Mesodermal cell (in vitro differentiated cells): ENCODE data around the gene FARP1.

Source experiments
- H3K27ac ChIP-seq: 2 replicates; pipeline ENCODE4 v1.7.0; 2013; ENCODE audit warnings: mild to moderate bottlenecking, low read depth, low read length, moderate library complexity; ENCODE audit not compliant: severe bottlenecking
- H3K36me3 ChIP-seq: 2 replicates; pipeline ENCODE4 v1.7.1; 2013; ENCODE audit warnings: mild to moderate bottlenecking, low read length, moderate library complexity; ENCODE audit not compliant: control insufficient read depth, insufficient read depth
- H3K4me1 ChIP-seq: one replicate; pipeline ENCODE4 v1.7.1; 2013; ENCODE audit warnings: mild to moderate bottlenecking, low read length; ENCODE audit not compliant: insufficient read depth, control insufficient read depth, poor library complexity, severe bottlenecking
- H3K4me3 ChIP-seq: 2 replicates; pipeline ENCODE4 v1.7.0; 2013; ENCODE audit warnings: low read length, control low read depth, mild to moderate bottlenecking; ENCODE audit not compliant: insufficient read depth, poor library complexity, severe bottlenecking; ENCODE audit errors: extremely low read depth
- H3K9me3 ChIP-seq: 2 replicates; pipeline ENCODE4 v1.7.1; 2013; ENCODE audit warnings: mild to moderate bottlenecking, low read length, moderate library complexity; ENCODE audit not compliant: control insufficient read depth
- WGBS, 2 experiments: methylation state at CpG; one replicate each; pipeline ENCODE4 v1.1.5; 2013; ENCODE audit warnings: missing lambda C conversion rate in 2 of 2; ENCODE audit not compliant: insufficient coverage in 2 of 2; 5-methylcytosine and 5-hydroxymethylcytosine counted together

The FARP1 gene

DNA sequence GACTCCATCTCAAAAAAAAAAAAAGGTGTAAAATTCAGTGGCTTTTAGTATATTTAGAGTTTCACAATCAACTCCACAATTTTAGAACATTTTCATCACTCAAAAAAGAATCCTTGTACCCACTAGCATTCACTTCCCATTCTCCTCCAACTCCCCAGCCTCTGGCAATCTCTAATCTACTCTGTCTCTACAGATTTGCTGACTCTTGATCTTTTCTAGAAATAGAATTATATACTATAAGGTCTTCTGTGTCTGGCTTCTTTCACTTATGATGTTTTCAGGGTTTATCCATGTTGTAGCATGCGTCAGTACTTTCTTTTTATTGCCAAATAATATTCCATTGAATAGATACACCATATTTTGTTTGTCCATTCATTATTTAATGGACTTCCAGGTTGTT, 8.0 kb upstream of the FARP1 start:
- Histone ChIP-seq H3K27ac (no peak overlapping the region), H3K9me3 (no peaks in the 10 kb centered on the region), H3K4me1 (no peaks in the 10 kb centered on the region), H3K4me3 (no peak overlapping the region), H3K36me3 (no peaks in the 10 kb centered on the region)
- WGBS, 2 experiments = no CpG with 5 or more reads among the region's 1 CpG

DNA sequence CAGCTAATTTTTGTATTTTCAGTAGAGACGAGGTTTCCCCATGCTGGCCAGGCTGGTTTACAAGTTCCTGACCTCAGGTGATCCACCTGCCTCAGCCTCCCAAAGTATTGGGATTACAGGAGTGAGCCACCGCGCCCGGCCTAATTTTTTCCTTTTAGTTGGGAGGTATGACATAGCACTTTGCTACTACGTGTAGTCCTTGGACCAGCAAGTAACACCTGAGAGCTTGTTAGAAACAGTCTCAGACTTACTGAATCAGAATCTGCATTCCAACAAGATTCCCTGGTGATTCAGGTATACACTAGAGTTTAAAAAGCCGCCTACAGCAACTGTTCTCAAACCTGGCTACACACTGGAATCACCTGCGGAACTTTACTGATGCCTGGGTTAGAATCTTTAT, 1.8 kb upstream of the FARP1 start:
- 80 to 100% methylated on average over 4 of the region's 7 CpGs for WGBS, 2 experiments
- Histone ChIP-seq H3K9me3 (no peaks in the 10 kb centered on the region), H3K4me1 (peaks cover 23% of the 10 kb centered on the region), H3K27ac (no peak overlapping the region), H3K36me3 (no peaks in the 10 kb centered on the region), H3K4me3 (no peak overlapping the region)

DNA sequence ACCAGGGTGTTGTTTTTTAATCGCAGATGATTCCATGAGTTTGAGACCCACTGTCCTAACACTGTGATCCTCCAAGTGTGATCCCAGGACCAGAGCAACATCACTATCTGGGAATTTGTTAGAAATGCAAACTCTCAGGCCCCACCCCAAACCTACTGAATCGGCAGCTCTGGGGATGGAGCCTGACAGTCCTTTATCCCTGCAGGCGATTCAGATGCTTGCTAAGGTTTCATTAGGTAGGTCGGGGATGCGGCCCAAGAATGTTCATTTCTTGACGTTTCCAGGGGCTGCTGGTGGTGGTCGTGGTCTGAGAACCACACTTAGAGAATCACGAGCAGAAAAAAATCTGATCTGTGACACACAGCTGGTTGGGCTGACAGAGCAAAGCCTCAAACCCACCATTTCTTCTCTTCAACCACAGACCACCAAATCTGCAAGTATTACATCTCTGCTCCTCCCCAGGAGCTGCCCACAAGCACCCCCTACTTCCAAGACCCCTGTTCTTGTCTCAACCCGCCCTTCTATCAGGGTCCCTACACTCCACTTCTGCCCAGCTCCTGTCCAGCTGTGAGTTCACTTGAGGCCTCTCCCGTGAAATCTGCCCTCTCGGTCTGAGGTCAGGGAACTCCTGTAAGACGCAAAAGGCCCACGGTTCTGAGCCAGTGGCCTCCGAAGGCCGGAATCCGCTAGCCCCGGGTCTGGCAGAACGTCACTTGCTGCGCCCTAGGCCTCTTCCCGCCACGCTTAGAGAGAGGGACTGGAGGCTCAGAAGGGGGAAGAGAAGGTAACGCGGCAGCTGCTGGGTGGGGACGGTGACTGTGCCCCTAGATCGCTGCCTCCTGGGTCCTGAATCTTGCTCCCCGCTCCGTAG, 1.1 kb upstream of the FARP1 start:
- peak overlapping the region; percentile 41 for H3K4me3 ChIP-seq
- peaks cover 23% of the 10 kb centered on the region for H3K4me1 ChIP-seq
- 20 to 24% methylated on average over 18 to 26 of the region's 27 CpGs for WGBS, 2 experiments
- H3K27ac ChIP-seq = no peak overlapping the region
- H3K36me3 ChIP-seq = no peaks in the 10 kb centered on the region
- H3K9me3 ChIP-seq = no peaks in the 10 kb centered on the region

DNA sequence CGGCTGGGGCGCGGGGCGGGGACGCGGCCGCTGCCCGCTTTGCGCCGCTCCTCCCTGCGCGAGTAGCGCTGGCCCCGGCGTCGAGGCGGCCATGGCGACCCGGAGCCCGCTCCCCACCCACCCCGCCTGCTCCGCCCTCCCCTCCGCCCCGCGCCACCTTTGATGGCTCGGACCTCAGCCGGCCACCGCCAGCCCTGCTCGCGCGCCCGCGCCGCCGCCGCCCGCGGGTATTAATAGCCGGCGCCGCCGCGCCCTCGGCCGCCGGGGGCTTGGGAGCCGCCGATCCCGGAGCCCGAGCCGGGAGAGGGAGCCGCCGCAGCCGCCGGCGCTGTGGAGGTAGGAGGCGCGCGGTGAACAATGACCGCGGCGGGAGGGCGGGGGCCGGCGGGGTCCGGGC, 261 bp downstream of the FARP1 start:
- H3K4me3 ChIP-seq = peak overlapping the region; percentile 66
- peaks cover 2% of the 10 kb centered on the region for H3K36me3 ChIP-seq
- 0% methylated on average over 35 to 46 of the region's 66 CpGs for WGBS, 2 experiments
- no peak overlapping the region for H3K27ac ChIP-seq
- no peaks in the 10 kb centered on the region for H3K9me3 ChIP-seq
- peaks cover 23% of the 10 kb centered on the region for H3K4me1 ChIP-seq

DNA sequence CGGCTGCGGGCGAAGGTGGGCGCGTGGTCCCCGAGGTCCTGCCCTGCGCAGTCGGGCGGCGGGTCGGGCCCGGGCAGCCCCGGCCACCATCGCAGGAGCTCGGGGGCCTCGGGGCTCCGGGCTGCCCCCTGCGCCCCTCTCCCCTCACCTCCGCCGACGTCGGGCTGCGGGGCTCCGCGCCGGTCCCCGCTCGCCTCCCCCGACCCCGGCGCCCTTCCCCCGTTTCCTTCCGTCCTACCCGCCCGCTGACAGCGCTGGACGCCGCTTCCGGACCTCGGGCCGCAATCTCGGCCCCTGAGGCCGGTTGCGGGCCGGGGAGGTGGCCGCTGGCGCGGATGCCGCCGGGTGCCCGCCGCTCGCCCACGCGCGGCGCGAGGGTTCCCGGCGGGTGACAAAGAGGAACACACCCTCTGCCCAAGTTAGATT, 720 bp downstream of the FARP1 start:
- H3K9me3 ChIP-seq = no peaks in the 10 kb centered on the region
- H3K36me3 ChIP-seq = peaks cover 5% of the 10 kb centered on the region
- peak overlapping the region; percentile 66 for H3K4me3 ChIP-seq
- peaks cover 23% of the 10 kb centered on the region for H3K4me1 ChIP-seq
- 0% methylated on average over 41 to 53 of the region's 60 CpGs for WGBS, 2 experiments
- H3K27ac ChIP-seq = no peak overlapping the region

DNA sequence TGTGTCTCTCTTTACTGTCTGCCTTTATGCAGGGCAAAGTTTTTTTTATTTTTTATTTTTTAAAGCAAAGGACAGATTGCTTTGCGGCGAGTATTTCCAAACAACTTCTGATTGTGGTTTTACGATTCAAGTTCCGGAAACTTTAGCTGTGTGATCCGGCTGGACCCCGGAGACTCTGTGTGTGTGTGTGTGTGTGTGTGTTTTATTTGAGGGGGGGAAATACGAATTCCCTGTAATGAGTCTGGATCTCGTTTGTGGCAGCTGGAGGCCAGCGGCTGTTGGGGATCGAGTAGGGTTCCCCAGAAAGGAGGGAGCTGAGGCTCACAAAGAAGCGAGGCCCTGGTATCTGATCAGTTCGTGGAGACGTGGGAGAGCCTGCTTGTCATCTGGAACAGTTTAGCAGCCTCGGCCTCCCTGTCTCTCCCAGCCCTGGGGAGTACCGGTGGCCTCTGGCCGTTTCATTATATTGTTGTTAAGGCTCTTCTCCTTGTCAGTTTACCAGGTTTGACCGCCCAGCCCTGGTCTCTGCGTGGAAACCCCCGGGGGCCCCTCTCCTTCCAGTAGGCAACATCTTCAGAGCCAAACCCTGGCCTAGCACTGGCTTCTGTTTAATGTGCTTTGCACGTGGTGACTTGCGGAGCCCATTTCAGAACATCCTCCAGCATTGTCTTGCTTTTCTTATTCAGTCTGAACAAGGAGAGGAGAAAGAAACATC, 1.3 kb downstream of the FARP1 start:
- Histone ChIP-seq H3K36me3 (peaks cover 9% of the 10 kb centered on the region), H3K27ac (no peak overlapping the region), H3K4me3 (peak overlapping the region; percentile 66), H3K4me1 (peaks cover 23% of the 10 kb centered on the region), H3K9me3 (no peaks in the 10 kb centered on the region)
- 2 to 3% methylated on average over 16 to 18 of the region's 21 CpGs for WGBS, 2 experiments

DNA sequence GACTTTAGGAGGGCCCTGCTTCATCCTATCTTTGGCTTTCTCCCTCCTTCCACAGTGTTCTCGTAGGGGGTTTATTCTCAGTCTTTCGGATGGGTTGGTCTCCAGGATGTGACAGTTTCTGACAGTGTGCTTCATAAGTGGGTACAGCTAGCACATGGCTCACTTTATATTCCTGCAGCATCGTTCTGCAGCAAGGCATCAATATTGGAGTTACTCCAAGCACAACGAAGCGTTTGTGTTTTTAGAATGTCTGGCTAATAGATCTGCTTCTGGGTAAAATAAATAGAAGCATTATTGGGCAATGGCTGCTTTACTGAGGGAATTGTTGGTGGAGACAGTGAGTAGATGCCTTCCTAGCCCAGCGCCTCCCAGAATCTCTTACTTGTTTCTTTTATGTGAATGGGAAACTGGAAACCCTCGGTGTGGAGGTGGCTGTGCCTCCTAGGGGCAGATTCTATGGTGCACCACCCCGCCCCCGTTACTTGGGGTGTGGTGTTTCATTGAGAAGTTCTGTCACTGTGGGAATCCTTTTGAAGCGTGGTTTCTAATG, 2.0 kb downstream of the FARP1 start:
- Histone ChIP-seq H3K36me3 (peaks cover 12% of the 10 kb centered on the region), H3K4me3 (peak overlapping the region; percentile 66), H3K4me1 (peaks cover 23% of the 10 kb centered on the region), H3K27ac (no peak overlapping the region), H3K9me3 (no peaks in the 10 kb centered on the region)
- WGBS, 2 experiments = 23 to 30% methylated on average over 3 to 4 of the region's 10 CpGs

DNA sequence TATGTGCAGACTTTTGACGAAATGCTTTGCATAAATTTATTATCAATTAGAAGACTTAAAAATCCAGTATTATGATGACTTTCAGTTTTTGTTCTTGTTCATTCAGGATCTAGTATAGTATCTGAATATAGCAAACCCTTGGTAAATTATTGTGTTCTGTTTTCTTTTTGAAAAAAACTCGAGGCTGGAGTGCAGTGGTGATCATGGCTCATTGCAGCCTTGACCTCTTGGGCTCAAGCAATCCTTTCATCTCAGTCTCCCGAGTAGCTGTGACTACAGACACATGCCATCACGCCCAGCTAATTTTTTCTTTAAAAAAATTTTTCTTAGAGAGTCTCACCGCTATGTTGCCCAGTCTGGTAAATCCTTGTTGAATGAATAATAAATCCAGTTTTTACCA, 4.6 kb downstream of the FARP1 start:
- Histone ChIP-seq H3K4me1 (peaks cover 20% of the 10 kb centered on the region), H3K4me3 (no peak overlapping the region)
- 43 to 92% methylated on average over 1 to 2 of the region's 5 CpGs for WGBS, 2 experiments

DNA sequence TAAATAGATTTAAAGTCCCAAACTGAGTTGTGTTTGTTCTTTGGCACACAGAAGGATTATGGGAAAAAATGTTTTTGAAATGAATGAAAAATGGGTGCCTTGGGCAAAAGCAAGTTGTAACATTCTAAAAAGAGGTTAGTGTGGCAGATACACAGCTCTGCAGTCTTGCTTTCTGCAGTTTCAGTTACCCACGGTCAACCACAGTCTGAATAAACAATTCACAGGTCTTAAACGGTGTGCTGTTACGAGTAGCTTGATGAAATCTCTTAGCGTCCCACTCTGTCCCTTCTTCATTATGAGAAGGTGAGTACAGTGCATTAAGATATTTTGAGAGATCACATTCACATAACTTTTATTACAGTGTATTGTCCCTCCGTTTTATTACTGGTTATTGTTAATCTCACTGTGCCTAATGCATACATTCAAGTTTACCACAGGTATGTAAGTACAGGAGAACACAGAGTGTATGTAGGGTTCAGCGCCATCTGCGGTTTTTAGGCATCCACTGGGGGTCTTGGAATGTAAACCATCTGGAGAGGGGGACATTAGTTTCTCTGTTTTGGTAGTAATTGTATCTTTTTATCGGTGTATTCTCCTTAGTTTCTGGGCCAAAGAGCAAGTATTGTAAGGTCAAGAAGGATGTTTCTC, 8.1 kb downstream of the FARP1 start:
- no peak overlapping the region for H3K4me3 ChIP-seq
- WGBS, 2 experiments = 90 to 100% methylated on average over 4 of the region's 8 CpGs
- H3K4me1 ChIP-seq = peaks cover 9% of the 10 kb centered on the region
- no peak overlapping the region for H3K27ac ChIP-seq
- H3K36me3 ChIP-seq = peaks cover 31% of the 10 kb centered on the region
- no peaks in the 10 kb centered on the region for H3K9me3 ChIP-seq

More for the DNA sequence above, 4.6 kb downstream of the FARP1 start:
- H3K27ac ChIP-seq = no peak overlapping the region
- peaks cover 12% of the 10 kb centered on the region for H3K36me3 ChIP-seq
- H3K9me3 ChIP-seq = no peaks in the 10 kb centered on the region

DNA sequence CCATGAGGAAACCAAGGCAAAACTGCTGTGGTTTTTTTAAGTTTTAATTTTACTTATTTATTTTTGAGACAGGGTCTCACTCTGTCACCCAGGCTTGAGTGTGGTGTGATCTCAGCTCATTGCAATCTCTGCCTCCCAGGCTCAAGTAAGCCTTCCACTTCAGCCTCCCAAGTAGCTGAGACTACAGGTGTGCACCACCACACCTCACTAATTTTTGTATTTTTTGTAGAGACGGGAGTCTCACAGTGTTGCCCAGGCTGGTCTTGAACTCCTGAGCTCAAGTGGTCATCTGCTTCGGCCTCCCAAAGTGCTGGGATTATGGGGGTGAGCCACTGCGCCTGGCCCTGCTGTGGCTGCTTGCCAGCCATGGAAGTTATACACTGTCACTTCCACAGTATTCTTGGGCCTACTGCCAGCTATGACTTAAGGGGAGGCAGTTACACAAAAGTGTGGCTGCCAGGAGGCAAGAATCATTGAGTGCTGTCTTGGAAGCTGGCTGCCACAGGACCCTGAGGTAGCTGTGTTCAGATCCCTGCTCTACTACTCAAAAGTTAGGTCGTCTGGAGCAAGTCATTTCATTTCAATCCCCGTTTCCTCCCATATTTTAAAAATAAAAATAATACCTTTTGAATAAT, 12.7 kb downstream of the FARP1 start:
- WGBS, 2 experiments = 91 to 94% methylated on average over 2 of the region's 5 CpGs

More for the DNA sequence above, 12.7 kb downstream of the FARP1 start:
- no peak overlapping the region for H3K4me3 ChIP-seq
- H3K27ac ChIP-seq = no peak overlapping the region
- H3K4me1 ChIP-seq = peaks cover 16% of the 10 kb centered on the region
- H3K36me3 ChIP-seq = peaks cover 36% of the 10 kb centered on the region
- no peaks in the 10 kb centered on the region for H3K9me3 ChIP-seq
